HG03520 (cell line): ENCODE results near the gene RTF2.
A peak's percentile ranks its signal among the peaks of the same experiment; 100 is the strongest.

Experiments
- ATAC-seq: cut with Tn5 transposase; IDR thresholded peaks from one replicate; pipeline ENCODE4 v1.9.1; 2021; ENCODE audit warnings: mild to moderate bottlenecking, moderate library complexity; ENCODE audit not compliant: unreplicated experiment

Gene RTF2, protein sequence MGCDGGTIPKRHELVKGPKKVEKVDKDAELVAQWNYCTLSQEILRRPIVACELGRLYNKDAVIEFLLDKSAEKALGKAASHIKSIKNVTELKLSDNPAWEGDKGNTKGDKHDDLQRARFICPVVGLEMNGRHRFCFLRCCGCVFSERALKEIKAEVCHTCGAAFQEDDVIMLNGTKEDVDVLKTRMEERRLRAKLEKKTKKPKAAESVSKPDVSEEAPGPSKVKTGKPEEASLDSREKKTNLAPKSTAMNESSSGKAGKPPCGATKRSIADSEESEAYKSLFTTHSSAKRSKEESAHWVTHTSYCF

GRCh38 chr20:56468316-56469076, at the start of gene RTF2:
RTF2 (plus strand) TSS chr20:56468627; CDS start chr20:56468698, 71 bp downstream.
- ATAC-seq: peak; percentile 97

GRCh38 chr20:56420028-56420427, 48.4 kb upstream of the RTF2 start:
- ATAC-seq: no peak

GRCh38 chr20:56420940-56421688, 47.3 kb upstream of the RTF2 start:
- ATAC-seq: no peak

DNA sequence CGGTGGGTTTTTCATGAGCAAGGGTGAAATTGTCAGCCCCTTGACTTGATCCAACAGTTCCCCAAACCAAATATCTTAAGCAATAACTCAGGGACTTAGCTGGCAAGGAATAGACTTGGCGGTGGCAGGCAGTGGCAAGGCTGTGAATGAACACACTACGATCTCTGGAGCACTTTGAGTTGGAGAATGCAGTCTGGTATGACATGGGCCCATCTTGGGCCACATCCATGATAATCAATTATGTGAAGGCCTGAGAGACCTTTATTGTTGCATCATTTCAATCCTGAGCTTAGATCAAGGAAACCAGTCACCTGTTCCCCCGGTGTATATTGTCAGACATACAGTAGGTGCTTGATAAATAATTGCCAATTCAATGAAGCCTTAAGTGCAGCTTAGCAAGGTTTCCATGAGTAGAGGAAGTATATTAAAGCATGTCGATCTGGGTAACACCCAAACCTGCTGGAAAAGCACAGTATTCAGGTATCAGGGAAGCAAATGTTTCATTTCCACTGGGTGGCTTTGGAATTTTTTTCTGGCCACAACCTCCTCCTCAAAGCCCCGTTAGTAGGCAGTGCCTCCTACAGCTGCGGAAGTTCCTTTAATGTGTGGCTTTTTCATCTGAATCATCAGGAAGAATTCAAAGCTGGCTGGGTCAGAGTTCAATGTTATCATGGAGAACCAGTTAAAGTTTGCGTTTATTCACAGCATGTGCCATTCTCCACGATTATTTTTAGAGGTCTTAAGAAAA, 46.2 kb upstream of the RTF2 start:
- ATAC-seq: no peak

DNA sequence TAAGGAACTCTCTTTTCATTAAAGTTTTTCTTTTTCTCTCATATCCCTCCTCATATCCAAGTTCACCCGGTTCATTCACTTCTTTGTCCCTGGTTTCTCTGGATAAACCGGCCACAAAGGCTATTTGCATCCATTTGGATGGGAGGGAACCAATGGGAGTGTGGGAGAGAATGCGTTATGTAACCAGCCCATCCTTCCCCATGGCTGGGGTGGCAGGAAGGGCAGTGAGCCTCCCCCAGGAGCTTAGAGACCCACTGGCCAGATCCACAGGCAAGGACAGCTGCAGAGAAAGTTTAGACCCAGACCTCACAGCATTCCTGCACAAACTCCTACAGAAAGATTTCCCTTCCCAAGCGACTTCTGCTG, 45.6 kb upstream of the RTF2 start:
- ATAC-seq: no peak

- ATAC-seq: no peak
These were observed 45.2 kb upstream of the RTF2 start for GRCh38 chr20:56423211-56423610.

- no peak for ATAC-seq
These were observed 44.5 kb upstream of the RTF2 start for GRCh38 chr20:56423886-56424285.

GRCh38 chr20:56424931-56425330, 43.5 kb upstream of the RTF2 start:
- ATAC-seq: no peak

- ATAC-seq: no peak
These were observed 42.4 kb upstream of the RTF2 start for GRCh38 chr20:56426026-56426425.

DNA sequence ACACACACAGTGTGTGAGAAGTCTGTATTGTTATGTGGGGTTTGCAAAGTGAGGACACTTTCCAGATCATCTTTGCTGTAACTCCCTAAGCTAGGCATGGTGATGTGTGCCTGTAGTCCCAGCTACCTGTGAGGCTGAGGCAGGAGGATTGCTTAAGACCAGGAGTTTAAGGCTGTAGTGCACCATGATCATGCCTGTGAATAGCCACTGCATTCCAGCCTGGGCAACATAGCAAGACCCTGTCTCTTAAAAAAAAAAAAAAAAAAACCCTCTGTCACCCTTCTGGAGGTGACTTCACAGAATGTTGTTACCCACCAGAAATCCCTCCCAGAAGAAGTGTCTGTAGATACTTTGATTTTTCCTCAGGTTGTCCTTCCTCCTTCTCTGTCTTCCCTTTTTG, 41.5 kb upstream of the RTF2 start:
- ATAC-seq: no peak

DNA sequence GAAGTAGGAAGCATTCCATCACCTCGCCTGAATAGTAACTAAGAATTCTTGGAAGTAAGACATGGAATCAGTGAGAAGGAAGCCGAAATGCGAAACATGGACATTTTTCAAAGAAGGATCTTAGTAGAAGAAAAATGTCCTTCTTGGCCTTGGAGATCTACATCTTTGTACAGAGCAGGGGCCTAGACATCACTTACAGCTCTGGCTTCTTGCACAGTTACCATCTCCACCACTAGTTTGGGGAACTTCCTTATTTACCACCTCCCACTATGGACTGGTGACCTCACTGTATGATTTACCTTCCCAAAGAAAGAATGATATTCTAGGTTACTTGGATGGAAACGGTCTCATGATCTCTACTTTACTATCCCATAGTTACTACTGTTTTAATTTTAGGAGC, 40.6 kb upstream of the RTF2 start:
- no peak for ATAC-seq

- no peak for ATAC-seq
These were observed 40.0 kb upstream of the RTF2 start for GRCh38 chr20:56428410-56428809.

DNA sequence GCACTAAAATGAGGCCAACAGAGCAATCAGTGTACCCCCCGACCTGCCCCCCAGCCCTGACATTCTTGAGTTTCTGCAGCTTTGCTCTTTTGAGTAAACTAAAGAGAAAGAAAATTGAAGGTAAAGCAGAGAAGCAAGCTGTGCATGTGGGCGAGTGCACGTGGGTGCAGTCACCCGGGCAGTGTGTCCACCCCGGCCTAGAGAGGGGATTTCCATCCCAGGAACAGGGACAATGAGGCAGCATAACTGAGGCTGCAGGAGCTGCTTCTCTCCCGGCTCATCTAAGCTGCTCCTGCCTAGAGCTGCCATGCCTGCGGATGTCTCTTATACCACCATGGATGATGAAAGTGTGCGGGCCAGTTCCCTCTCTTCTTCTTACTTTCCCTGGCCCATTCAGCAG, 39.5 kb upstream of the RTF2 start:
- no peak for ATAC-seq

DNA sequence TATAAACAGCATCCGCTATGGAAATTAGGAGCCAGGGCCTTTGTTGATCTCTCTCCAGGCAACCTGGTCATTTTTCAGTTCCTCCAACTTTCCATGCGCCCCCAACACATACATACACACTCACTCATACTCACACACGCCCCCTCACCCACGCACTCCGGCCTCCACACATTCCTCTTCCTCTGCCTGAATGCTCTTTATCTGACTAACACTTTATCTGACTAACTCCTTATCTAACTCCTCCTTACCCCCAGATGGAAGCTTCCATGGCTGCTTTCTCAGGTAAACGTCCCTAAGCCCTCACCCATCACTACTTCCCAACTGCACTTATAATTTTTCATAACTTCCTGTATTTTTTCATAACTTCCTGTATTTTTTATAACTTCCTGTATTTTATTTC, 38.9 kb upstream of the RTF2 start:
- no peak for ATAC-seq

DNA sequence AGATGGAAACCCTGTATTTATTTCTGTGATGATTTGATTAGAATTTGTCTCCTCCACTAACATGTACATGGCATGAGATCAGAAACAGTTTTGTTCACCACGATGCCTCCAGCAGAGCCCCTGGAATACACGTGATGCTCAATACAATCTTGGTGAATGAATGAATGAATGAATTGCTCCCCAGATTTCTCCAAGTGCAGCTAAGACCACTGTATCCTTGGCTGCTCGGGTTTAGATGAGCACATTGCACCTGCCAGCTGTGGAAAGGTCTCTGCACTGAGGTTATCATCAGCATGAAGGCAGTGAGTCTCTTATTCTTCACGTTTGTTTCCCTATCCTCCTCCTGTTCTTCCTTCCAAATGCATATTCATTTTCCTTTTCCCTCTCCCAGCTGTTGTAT, 38.5 kb upstream of the RTF2 start:
- no peak for ATAC-seq

DNA sequence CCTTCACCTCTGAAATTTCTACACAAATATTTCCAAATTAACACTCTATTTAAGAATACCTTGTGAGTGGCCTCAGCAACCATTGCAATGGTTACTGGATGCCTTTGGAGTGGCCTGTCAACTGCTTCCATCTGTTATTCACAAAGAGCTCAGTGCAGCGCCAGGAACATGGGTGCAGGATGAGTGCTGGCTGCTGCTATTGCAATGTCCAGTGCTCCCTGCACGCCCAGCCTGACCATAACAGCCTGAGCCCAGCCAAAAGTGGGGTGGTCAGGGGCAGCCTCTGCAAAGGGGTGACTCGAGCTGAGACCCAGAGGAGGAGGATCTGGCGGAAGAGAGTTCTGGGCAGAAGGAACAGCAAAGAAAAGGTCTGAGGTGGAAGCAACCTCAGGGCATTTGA, 38.0 kb upstream of the RTF2 start:
- ATAC-seq: no peak

DNA sequence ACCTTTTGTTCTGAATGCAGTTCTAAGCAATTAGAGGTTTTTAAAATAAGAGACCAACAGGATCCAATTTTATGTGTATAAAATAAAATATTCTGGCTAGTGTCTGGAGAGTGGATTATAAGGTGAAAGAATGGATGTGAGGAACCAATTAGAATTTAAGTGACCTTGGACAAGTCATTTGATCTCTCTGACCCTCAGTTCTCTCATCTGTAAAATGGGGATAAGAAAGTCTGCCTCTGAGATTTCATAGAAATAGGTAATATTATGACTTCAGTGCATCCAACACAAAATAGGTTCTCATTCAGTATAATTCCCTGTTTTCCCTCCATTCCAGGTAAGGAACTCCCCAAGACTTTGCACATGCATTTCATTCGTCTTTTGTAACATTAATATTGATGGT, 37.5 kb upstream of the RTF2 start:
- no peak for ATAC-seq

DNA sequence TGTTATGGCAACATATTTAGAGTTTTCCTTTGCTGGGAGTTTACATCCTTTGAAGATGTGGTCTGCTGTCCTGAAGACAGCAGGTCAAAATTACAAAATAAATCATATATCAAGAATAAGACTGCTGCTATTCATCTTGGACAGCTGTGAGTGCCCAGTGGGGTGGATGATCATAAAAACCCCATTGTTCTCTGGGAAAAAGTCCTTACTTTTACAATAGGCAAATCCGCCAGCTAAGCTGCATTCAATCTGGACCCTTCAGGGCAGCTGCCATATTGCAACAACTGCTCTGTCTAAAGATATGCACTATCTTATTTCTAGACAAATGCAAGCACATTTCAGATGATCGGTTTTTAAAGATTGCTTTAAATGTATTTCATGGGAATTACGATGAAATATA, 37.0 kb upstream of the RTF2 start:
- no peak for ATAC-seq

DNA sequence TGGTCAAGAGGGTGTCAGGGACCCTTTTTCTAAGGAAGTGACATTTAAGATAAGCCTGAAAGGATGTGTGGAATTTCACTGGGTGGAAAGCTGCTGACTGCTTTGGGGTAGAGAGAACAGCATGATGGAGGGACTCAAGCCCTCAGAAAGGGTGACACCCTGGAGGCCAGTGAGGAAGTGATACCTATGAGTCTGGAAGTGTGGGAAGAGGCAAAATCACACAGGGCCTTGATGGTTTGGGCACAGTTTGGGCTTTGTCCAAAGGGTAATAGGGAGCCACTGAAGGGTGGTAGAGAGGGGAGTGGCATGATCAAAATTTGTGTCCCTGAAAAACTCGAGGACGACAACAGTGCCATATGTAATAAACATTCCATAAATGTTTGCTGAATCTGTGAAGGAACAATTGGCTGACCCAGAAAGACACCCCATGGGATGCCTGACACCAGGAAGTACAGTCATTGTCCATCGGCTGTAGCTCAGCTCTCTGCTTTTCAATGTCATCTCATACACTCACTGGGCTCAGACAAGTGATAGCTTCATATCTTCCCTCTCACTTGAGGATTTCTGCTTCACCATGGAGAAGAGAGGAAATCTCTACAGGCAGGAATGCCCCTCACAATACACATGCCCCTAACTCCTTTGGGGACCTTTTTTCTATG, 35.1 kb upstream of the RTF2 start:
- no peak for ATAC-seq

DNA sequence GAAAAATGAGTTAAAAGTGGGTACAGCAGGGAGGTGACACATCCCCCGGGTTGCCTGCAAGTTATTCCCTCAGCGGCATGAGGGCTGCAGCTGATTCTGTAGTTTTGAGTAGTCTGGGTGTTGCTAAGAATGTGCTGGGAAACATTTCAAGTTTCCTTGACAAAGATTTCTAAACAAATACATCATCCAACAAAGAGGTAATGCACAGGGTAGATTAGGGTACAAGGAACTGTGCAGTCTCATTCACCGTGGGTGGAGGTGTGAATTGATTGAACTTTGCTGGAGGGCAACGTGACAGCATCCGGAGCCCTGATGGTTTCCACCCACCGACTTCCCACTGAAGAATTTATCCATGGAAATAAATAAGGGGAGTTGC, 34.6 kb upstream of the RTF2 start:
- no peak for ATAC-seq
